SU-DHL-6 (cell line): ENCODE measurements around the gene ARPP21.

Source experiments
- CTCF ChIP-seq: fragments of 200-600 bp; sonication (generic); IDR thresholded peaks from one replicate; pipeline ENCODE4 v1.5.1; 2017; ENCODE audit warnings: antibody characterized with exemption, mild to moderate bottlenecking, low read length, moderate library complexity; ENCODE audit not compliant: insufficient read depth, poor library complexity, severe bottlenecking
- EZH2phosphoT487 ChIP-seq: fragments of 200-600 bp; sonication (generic), shearing (Covaris generic); conservative IDR thresholded peaks from 2 replicates; pipeline ENCODE4 v1.6.1; 2018; ENCODE audit warnings: mild to moderate bottlenecking, antibody characterized with exemption, low read length, moderate library complexity, mixed read lengths

GRCh38 chr3:35739964-35740527 lies 100.7 kb downstream of the ARPP21 start:
- TF ChIP-seq CTCF, result no peak
- no peak for TF ChIP-seq EZH2phosphoT487
